ENCODE measurements around the gene E2F1. TPM values are rescaled to one million over a fixed set of nuclear protein-coding genes. Genes with fewer than 3 reads are reported as not detected.
A peak's percentile ranks its signal among the peaks of the same experiment; 100 is the strongest.

Gene E2F1
- total RNA-seq, 2 donors from 2014 or later: 26.9 to 33.7 TPM

GRCh38 chr20:33687370-33687915, 1.3 kb upstream of the E2F1 start:
- Histone ChIP-seq H3K4me1 (ENCODE audit: control insufficient read depth, insufficient read depth, low read length) (peaks cover 10% of the 10 kb centered on the region), H3K36me3 (ENCODE audit: control insufficient read depth, insufficient read depth, low read length) (no peaks in the 10 kb centered on the region), H3K9ac (ENCODE audit: extremely low read depth, low read length, poor library complexity, severe bottlenecking) (no peak overlapping the region), H3K27ac (ENCODE audit: low read depth, low read length) (no peak overlapping the region), H3K4me3 (ENCODE audit: low read length) (no peak overlapping the region), H3K9me3 (ENCODE audit: control insufficient read depth, low read length) (no peaks in the 10 kb centered on the region), H3K27me3 (ENCODE audit: control insufficient read depth, insufficient read depth, low read length, poor library complexity, severe bottlenecking) (no peaks in the 10 kb centered on the region)
- DNase-seq: no peak
- no peak for TF ChIP-seq CTCF (conservative IDR thresholded peaks at IDR 0.05)
- Mint-ChIP-seq H3K27me3 (ENCODE audit: insufficient read depth) (peaks cover 8% of the 10 kb centered on the region), H3K4me3 (no peak overlapping the region), H3K4me1 (peaks cover 33% of the 10 kb centered on the region), H3K36me3 (ENCODE audit: low read depth) (no peaks in the 10 kb centered on the region), H3K9me3 (no peaks in the 10 kb centered on the region), H3K27ac (no peak overlapping the region)
- 84 to 85% methylated on average over 6 to 8 of the region's 8 CpGs for WGBS, 2 experiments (ENCODE audit: insufficient coverage in 1 of 2, insufficient read length in 1 of 2)

GRCh38 chr20:33686984-33687366, 790 bp upstream of the E2F1 start:
- no peak for DNase-seq
- Histone ChIP-seq H3K9me3 (ENCODE audit: control insufficient read depth, low read length) (no peaks in the 10 kb centered on the region), H3K27ac (ENCODE audit: low read depth, low read length) (no peak overlapping the region), H3K4me3 (ENCODE audit: low read length) (peak overlapping the region; percentile 66), H3K4me1 (ENCODE audit: control insufficient read depth, insufficient read depth, low read length) (peaks cover 10% of the 10 kb centered on the region), H3K9ac (ENCODE audit: extremely low read depth, low read length, poor library complexity, severe bottlenecking) (no peak overlapping the region), H3K27me3 (ENCODE audit: control insufficient read depth, insufficient read depth, low read length, poor library complexity, severe bottlenecking) (no peaks in the 10 kb centered on the region), H3K36me3 (ENCODE audit: control insufficient read depth, insufficient read depth, low read length) (no peaks in the 10 kb centered on the region)
- peak overlapping the region; percentile 79 for H3K4me3 Mint-ChIP-seq
- no peaks in the 10 kb centered on the region for H3K36me3 Mint-ChIP-seq (ENCODE audit: low read depth)
- H3K27ac Mint-ChIP-seq: peak overlapping the region; percentile 27
- no peak for TF ChIP-seq CTCF (conservative IDR thresholded peaks at IDR 0.05)
- no peaks in the 10 kb centered on the region for H3K9me3 Mint-ChIP-seq
- 87 to 89% methylated on average over 10 to 14 of the region's 14 CpGs for WGBS, 2 experiments (ENCODE audit: insufficient coverage in 1 of 2, insufficient read length in 1 of 2)
- peaks cover 6% of the 10 kb centered on the region for H3K27me3 Mint-ChIP-seq (ENCODE audit: insufficient read depth)
- H3K4me1 Mint-ChIP-seq: peaks cover 34% of the 10 kb centered on the region

- Mint-ChIP-seq H3K4me1 (peaks cover 34% of the 10 kb centered on the region), H3K27me3 (ENCODE audit: insufficient read depth) (peaks cover 5% of the 10 kb centered on the region), H3K9me3 (no peaks in the 10 kb centered on the region), H3K4me3 (peak overlapping the region; percentile 79), H3K36me3 (ENCODE audit: low read depth) (no peaks in the 10 kb centered on the region), H3K27ac (peak overlapping the region; percentile 91)
- 2 to 5% methylated on average over 17 to 53 of the region's 53 CpGs for WGBS, 2 experiments (ENCODE audit: insufficient coverage in 1 of 2, insufficient read length in 1 of 2)
- Histone ChIP-seq H3K27me3 (ENCODE audit: control insufficient read depth, insufficient read depth, low read length, poor library complexity, severe bottlenecking) (no peaks in the 10 kb centered on the region), H3K9ac (ENCODE audit: extremely low read depth, low read length, poor library complexity, severe bottlenecking) (peak overlapping the region; percentile 57), H3K9me3 (ENCODE audit: control insufficient read depth, low read length) (no peaks in the 10 kb centered on the region), H3K4me1 (ENCODE audit: control insufficient read depth, insufficient read depth, low read length) (peaks cover 10% of the 10 kb centered on the region), H3K4me3 (ENCODE audit: low read length) (peak overlapping the region; percentile 88), H3K27ac (ENCODE audit: low read depth, low read length) (peak overlapping the region; percentile 79), H3K36me3 (ENCODE audit: control insufficient read depth, insufficient read depth, low read length) (peaks cover 3% of the 10 kb centered on the region)
- TF ChIP-seq CTCF (conservative IDR thresholded peaks at IDR 0.05): no peak
- DNase-seq: peak; percentile 80
Observed at GRCh38 chr20:33685328-33686099, 671 bp downstream of the E2F1 start.
